ENCODE measurements around the gene HAVCR1.

Gene HAVCR1

DNA sequence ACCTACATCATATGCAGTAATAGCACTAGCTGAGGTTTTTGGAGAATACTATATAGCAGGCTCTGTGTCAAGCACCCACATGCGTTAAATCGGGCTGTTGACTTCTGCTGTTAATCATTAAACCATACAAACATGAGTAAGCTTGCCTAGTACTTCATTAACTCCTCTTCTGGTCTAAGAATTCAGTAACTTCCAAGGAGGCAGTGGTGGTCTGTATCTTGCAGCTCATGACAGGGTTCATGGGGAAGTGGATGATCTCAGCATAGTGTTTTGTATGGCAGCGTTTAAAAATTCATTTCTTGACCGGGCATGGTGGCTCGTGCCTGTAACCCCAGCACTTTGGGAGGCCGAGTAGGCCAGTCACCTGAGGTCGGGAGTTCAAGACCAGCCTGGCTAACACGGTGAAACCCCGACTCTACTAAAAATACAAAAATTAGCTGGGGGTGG is at the start of gene HAVCR1:
Gene HAVCR1, minus strand, starts transcription at position 24 of the 447 bp plus-strand sequence. CDS start 1,173 bp downstream, outside the sequence.
- Mint-ChIP-seq H3K4me1 (peaks cover 5% of the 10 kb centered on the region), H3K27ac (no peak within 1 kb of the TSS), H3K36me3 (no peaks in the 10 kb centered on the region), H3K4me3 (no peak within 1 kb of the TSS), H3K27me3 (peaks cover 3% of the 10 kb centered on the region), H3K9me3 (no peaks in the 10 kb centered on the region)
- DNase-seq = no peak
- CTCF ChIA-PET = no interaction called here

DNA sequence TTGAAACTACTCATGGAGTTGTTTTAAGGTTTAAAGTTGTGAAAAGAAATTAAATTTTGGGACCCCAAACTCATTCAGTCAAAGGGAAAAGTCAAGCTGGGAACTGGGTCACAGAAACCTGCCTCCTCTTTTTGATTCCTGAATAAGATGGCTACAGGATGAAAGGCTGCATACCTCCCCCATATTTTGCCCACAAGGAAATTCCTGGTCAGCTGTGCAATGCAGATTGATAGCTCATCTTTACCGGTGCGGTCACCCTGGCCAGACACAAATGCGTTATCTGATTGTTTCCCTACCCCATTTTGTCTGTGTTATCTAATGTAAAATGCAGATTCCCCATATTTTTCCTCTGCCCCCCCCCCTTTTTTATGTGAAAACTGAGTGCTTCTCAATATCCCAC is 48.6 kb upstream of the HAVCR1 start:
- CTCF ChIA-PET = interaction anchor here (1.8 to 2.4 kb wide), 2 partner anchors 24 to 82 kb away, joined by 4 to 9 read pairs; no protein-coding TSS in a partner anchor
- Mint-ChIP-seq H3K27ac (peak overlapping the region; percentile 97), H3K4me1 (peaks cover 71% of the 10 kb centered on the region), H3K27me3 (no peaks in the 10 kb centered on the region), H3K4me3 (peak overlapping the region; percentile 87), H3K9me3 (no peaks in the 10 kb centered on the region), H3K36me3 (peaks cover 55% of the 10 kb centered on the region)
- no peak for DNase-seq

DNA sequence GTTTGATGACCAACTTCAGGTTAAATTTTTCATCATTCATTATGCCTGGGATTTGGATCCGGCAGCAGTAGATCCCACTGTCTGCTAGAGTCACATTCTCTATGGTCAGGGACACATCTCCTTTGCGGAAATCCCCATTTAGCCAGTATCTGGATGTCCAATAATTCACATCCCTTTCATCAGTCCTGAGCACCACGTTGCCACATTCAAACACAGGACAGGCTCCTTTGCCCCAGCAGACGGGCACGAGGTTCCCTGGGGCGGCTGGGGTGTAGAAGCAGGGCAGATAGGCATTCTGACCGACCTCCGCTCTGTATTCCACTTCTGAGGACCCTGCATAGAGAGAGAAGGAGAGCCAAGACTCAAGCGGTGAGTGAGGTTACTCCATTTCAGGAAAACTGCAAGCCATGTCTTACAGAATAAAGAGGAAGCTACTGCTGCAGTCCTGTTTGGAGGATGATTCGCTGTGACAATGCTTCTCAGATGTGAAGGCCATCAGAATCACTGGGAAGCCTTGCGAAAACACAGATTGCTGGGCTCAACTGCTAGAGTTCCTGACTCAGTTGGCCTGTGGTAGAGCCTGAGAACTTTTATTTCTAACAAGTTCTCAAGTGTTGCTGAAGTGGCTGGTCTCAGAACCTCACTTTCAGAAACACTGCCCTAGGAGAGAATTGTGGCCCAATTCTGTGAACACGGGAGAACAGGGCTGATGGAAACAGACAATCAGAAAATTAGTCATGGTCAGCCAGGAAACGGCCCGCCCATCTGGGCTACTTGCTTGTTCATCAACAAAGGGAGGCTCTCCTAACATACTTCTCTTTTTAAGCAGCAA is 47.9 kb upstream of the HAVCR1 start:
- no peak for DNase-seq
- no peaks in the 10 kb centered on the region for H3K27me3 Mint-ChIP-seq
- peak overlapping the region; percentile 97 for H3K27ac Mint-ChIP-seq
- H3K4me1 Mint-ChIP-seq = peaks cover 73% of the 10 kb centered on the region
- no peaks in the 10 kb centered on the region for H3K9me3 Mint-ChIP-seq
- H3K4me3 Mint-ChIP-seq = peak overlapping the region; percentile 87
- CTCF ChIA-PET = interaction anchor here (2.4 kb wide), 1 partner anchor 25 kb away, joined by 9 read pairs; no protein-coding TSS in a partner anchor
- peaks cover 61% of the 10 kb centered on the region for H3K36me3 Mint-ChIP-seq

GRCh38 chr5:157100140-157100679 is 41.3 kb upstream of the HAVCR1 start:
- Mint-ChIP-seq H3K4me1 (peaks cover 29% of the 10 kb centered on the region), H3K4me3 (no peak overlapping the region), H3K36me3 (peaks cover 65% of the 10 kb centered on the region), H3K27ac (peak overlapping the region; percentile 69), H3K27me3 (no peaks in the 10 kb centered on the region), H3K9me3 (no peaks in the 10 kb centered on the region)
- CTCF ChIA-PET = no interaction called here
- DNase-seq = no peak

DNA sequence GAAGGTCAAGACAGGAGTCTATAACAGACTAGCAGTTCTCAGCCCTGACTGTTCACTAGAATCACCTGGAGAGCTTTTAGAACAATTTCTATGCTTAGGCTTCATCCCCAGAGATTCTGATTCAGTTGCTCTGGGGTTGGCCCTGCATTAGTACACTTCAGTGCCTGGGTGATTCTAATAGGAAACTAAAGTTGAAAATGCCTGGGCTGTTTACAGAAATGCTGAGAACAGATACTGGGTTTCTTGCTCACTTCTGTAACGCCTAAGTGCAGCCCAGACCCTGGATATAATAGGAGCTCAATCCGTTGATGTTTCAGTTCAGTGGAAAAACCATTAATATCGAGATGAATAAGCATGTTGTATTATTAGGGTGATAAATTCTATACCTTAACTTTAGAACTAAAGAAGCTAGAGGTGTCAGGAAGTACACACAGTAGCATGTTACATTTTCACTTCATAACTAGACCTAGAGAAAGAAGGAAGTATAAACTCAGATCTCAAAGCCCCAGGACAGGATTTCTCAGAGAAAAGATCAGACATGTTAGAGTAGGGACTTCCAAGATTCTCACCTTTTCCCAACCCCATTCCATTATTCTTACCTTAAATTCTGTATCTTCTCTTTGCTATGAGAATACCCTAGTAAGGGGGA is 29.6 kb upstream of the HAVCR1 start:
- H3K4me3 Mint-ChIP-seq = no peak overlapping the region
- CTCF ChIA-PET = interaction anchor here (0.8 kb wide), 1 partner anchor 61 kb away, joined by 3 read pairs; no protein-coding TSS in a partner anchor
- H3K27me3 Mint-ChIP-seq = no peaks in the 10 kb centered on the region
- no peak overlapping the region for H3K27ac Mint-ChIP-seq
- H3K36me3 Mint-ChIP-seq = peaks cover 72% of the 10 kb centered on the region
- H3K4me1 Mint-ChIP-seq = no peaks in the 10 kb centered on the region
- H3K9me3 Mint-ChIP-seq = no peaks in the 10 kb centered on the region
- no peak for DNase-seq

DNA sequence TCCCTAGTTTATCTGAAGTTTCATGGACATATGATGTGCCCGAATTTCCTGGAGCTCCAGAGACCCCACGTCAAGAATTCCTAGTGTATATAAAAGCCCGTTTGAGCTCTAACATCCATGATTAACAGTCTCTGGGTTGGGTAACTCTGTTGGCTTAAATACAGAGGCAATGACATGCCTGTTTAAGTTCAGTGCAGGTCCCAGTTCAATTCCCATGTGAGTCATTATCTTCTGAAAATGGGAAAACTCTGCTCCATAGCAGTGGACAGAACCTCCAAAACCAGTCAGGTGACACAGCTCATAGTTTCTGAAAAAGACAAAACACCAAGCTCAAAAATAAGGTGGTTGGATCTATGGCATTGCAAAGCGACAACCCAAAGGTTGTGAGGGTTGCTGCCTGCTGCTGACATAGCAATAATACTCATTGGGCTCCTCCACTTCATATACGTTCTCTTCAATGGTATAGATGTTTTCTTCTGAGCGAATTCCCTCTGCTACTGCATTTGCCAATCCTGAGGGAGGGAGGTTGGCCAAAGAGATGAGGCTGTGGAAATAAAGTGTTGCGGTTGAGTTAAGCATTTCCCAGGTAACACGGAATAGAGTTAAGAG is 27.9 kb upstream of the HAVCR1 start:
- no peak for DNase-seq
- Mint-ChIP-seq H3K4me3 (no peak overlapping the region), H3K36me3 (peaks cover 76% of the 10 kb centered on the region), H3K9me3 (no peaks in the 10 kb centered on the region), H3K27ac (no peak overlapping the region), H3K27me3 (no peaks in the 10 kb centered on the region), H3K4me1 (no peaks in the 10 kb centered on the region)
- CTCF ChIA-PET = no interaction called here

DNA sequence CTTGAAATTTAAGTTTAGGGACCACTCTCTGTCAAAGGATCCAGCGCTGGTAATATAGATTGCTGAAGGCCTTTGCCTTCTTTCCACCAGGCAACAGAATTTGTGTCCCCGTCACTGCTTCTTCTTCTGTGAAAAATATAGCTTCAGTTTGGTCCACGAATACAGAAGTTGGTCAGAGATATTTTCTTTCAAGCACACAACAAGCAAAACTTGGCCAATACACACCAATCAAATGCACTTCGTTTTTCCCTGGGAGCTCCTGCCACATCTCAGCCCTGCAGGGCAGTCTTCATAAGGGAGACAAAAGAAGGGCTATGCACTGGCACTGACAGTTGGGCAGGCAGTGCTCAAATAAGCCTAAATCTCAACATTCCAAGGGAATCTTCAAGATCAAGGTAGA is 27.0 kb upstream of the HAVCR1 start:
- no peaks in the 10 kb centered on the region for H3K4me1 Mint-ChIP-seq
- DNase-seq = no peak
- CTCF ChIA-PET = no interaction called here
- peaks cover 70% of the 10 kb centered on the region for H3K36me3 Mint-ChIP-seq
- H3K27ac Mint-ChIP-seq = no peak overlapping the region
- no peaks in the 10 kb centered on the region for H3K27me3 Mint-ChIP-seq
- no peaks in the 10 kb centered on the region for H3K9me3 Mint-ChIP-seq
- no peak overlapping the region for H3K4me3 Mint-ChIP-seq

DNA sequence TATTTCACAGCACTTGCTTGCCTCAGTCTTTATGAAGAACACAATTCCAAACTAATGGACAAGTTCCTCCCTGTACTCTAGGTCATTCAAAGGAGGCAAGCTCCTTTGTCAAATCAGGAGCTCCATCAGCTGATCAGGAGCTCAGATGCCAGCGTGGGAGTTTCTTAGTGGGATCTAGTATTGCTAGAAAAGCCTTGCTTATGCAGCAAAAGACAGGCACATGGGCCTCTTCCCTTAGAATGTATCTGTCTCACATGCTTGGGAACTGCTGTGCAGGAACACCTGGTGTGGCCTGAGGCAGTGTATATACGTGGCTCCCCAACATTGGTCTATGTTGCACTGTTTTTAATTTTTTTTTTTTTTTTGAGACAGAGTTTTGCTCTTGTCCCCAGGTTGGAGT is 21.4 kb upstream of the HAVCR1 start:
- no peaks in the 10 kb centered on the region for H3K27me3 Mint-ChIP-seq
- H3K9me3 Mint-ChIP-seq = no peaks in the 10 kb centered on the region
- DNase-seq = no peak
- H3K4me3 Mint-ChIP-seq = no peak overlapping the region
- H3K4me1 Mint-ChIP-seq = peaks cover 22% of the 10 kb centered on the region
- H3K27ac Mint-ChIP-seq = no peak overlapping the region
- H3K36me3 Mint-ChIP-seq = peaks cover 27% of the 10 kb centered on the region
- CTCF ChIA-PET = no interaction called here

- peak; percentile 29 for DNase-seq
- Mint-ChIP-seq H3K4me3 (no peak overlapping the region), H3K36me3 (peaks cover 16% of the 10 kb centered on the region), H3K4me1 (peaks cover 54% of the 10 kb centered on the region), H3K27me3 (no peaks in the 10 kb centered on the region), H3K27ac (no peak overlapping the region), H3K9me3 (peaks cover 6% of the 10 kb centered on the region)
- CTCF ChIA-PET = interaction anchor here (1.4 kb wide), 1 partner anchor 41 kb away, joined by 3 read pairs; no protein-coding TSS in a partner anchor
These were observed 17.6 kb upstream of the HAVCR1 start for GRCh38 chr5:157076558-157076957.

- Mint-ChIP-seq H3K9me3 (peaks cover 6% of the 10 kb centered on the region), H3K27ac (peak overlapping the region; percentile 68), H3K36me3 (peaks cover 19% of the 10 kb centered on the region), H3K4me1 (peaks cover 56% of the 10 kb centered on the region), H3K27me3 (peaks cover 4% of the 10 kb centered on the region), H3K4me3 (no peak overlapping the region)
- CTCF ChIA-PET = no interaction called here
- DNase-seq = peak; percentile 25
These were observed 13.6 kb upstream of the HAVCR1 start for GRCh38 chr5:157072508-157072907.

- CTCF ChIA-PET = no interaction called here
- no peak for DNase-seq
- Mint-ChIP-seq H3K4me3 (no peak overlapping the region), H3K9me3 (peaks cover 4% of the 10 kb centered on the region), H3K27ac (no peak overlapping the region), H3K4me1 (peaks cover 45% of the 10 kb centered on the region), H3K27me3 (peaks cover 4% of the 10 kb centered on the region), H3K36me3 (peaks cover 11% of the 10 kb centered on the region)
These were observed 11.0 kb upstream of the HAVCR1 start for GRCh38 chr5:157069949-157070348.

DNA sequence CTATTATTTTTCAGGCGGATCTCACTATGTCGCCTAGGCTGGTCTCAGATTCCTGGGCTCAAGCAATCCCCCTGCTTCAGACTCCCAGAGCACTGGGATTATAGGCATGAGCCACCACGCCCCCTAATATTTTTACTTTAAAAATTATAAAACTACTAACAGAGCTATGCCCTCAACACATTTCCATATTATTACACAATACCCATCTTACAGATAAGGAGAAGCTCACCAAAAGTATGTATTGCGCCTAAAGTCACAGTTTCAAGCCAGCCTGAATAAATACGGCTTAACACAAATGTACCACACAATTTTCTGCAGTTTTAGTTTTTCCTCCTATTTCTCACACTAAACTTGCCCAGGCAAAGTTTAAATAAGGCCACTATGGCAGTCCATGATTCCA is 9.9 kb upstream of the HAVCR1 start:
- Mint-ChIP-seq H3K4me1 (peaks cover 36% of the 10 kb centered on the region), H3K27me3 (peaks cover 4% of the 10 kb centered on the region), H3K27ac (no peak overlapping the region), H3K4me3 (no peak overlapping the region), H3K9me3 (peaks cover 2% of the 10 kb centered on the region), H3K36me3 (peaks cover 8% of the 10 kb centered on the region)
- CTCF ChIA-PET = no interaction called here
- no peak for DNase-seq

DNA sequence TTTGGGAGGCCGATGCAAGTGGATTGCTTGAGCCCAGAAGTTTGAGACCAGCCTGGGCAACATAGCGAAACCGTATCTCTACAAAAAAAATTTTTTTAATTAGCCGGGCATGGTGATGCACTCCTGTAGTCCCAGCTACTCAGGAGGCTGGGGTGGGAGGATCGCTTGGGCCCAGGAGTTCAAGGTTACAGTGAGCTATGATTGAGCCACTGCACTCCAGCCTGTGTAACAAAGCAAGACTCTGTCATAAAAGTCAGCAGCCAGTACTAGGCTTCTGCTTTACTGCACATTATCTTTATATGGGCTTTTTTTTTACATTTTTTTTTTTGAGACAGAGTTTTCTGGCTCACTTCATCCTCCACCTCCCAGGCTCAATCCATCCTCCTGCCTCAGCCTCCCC is 9.4 kb upstream of the HAVCR1 start:
- peaks cover 4% of the 10 kb centered on the region for H3K27me3 Mint-ChIP-seq
- H3K9me3 Mint-ChIP-seq = peaks cover 2% of the 10 kb centered on the region
- H3K36me3 Mint-ChIP-seq = peaks cover 8% of the 10 kb centered on the region
- H3K4me1 Mint-ChIP-seq = peaks cover 32% of the 10 kb centered on the region
- H3K27ac Mint-ChIP-seq = no peak overlapping the region
- CTCF ChIA-PET = interaction anchor here (0.7 kb wide), 1 partner anchor 124 kb away, joined by 3 read pairs; no protein-coding TSS in a partner anchor
- DNase-seq = no peak
- no peak overlapping the region for H3K4me3 Mint-ChIP-seq

GRCh38 chr5:157067005-157067404 is 8.1 kb upstream of the HAVCR1 start:
- peaks cover 2% of the 10 kb centered on the region for H3K9me3 Mint-ChIP-seq
- CTCF ChIA-PET = interaction anchor here (0.6 to 0.8 kb wide), 2 partner anchors 42 to 651 kb away, joined by 3 read pairs; no protein-coding TSS in a partner anchor
- DNase-seq = no peak
- H3K4me3 Mint-ChIP-seq = no peak overlapping the region
- H3K4me1 Mint-ChIP-seq = peaks cover 21% of the 10 kb centered on the region
- peaks cover 4% of the 10 kb centered on the region for H3K36me3 Mint-ChIP-seq
- peaks cover 4% of the 10 kb centered on the region for H3K27me3 Mint-ChIP-seq
- no peak overlapping the region for H3K27ac Mint-ChIP-seq

Measured in activated naive CD4-positive, alpha-beta T cell treated with anti-CD3 and anti-CD28 coated beads, Interleukin-2, amount 10 ng/mL, durations not matched to agents 7 days and 5 days (primary cell).